SK-N-SH (cell line): ENCODE data around the gene GGCX. TPM values are rescaled to one million over a fixed set of nuclear protein-coding genes. Genes with fewer than 3 reads are reported as not detected.

Experiments
- CTCF ChIA-PET: fragments of 300-600, 350-600 bp; formaldehyde crosslinking; extraction: SDS; loops from one replicate; lab custom pipeline; 2021; lab: Yijun Ruan, JAX
- POLR2A ChIA-PET: fragments of 350-600 bp; sonication (Branson Sonifier 250); formaldehyde crosslinking; extraction: SDS; loops from one replicate; lab custom pipeline; 2020; ENCODE audit warnings: antibody characterized with exemption, inconsistent platforms; lab: Yijun Ruan, JAX
- DNase-seq: peaks from one replicate; pipeline ENCODE4 v3.0.0; 2012
- H2AFZ ChIP-seq: fragments of 200-600 bp; sonication (generic); 2 replicates; pipeline ENCODE4 v1.8.1; 2016; ENCODE audit warnings: antibody characterized with exemption, mild to moderate bottlenecking, low read depth
- H3F3A ChIP-seq: fragments of 200-600 bp; sonication (generic); replicated peaks from 2 replicates; pipeline ENCODE3; 2016; ENCODE audit warnings: antibody characterized with exemption, mild to moderate bottlenecking; ENCODE audit not compliant: insufficient read depth
- H3K27ac ChIP-seq, 2 experiments: fragments of 200-500 bp in 1 of 2; fragments of 200-600 bp in 1 of 2; sonication (Bioruptor generic) in 1 of 2; sonication (generic), shearing (Covaris generic) in 1 of 2; 2 replicates each; pipeline versions ENCODE4 v1.5.1 to v1.6.1; 2014 to 2016; ENCODE audit warnings: low read depth in 2 of 2, inconsistent platforms in 1 of 2, low read length in 1 of 2, mild to moderate bottlenecking in 1 of 2, mixed read lengths in 1 of 2
- H3K27me3 ChIP-seq: fragments of 200-600 bp; sonication (generic), shearing (Covaris generic); 2 replicates; pipeline ENCODE4 v1.6.1; 2016; ENCODE audit warnings: mixed run types; ENCODE audit not compliant: insufficient read depth
- H3K36me3 ChIP-seq, 2 experiments: fragments of 200-500 bp in 1 of 2; fragments of 200-600 bp in 1 of 2; sonication (Bioruptor generic) in 1 of 2; sonication (generic) in 1 of 2; replicated peaks in 1 of 2; 2 replicates each; pipeline versions ENCODE3 to v1.5.1; 2014 to 2016; ENCODE audit warnings: low read length in 1 of 2, mild to moderate bottlenecking in 1 of 2; ENCODE audit not compliant: insufficient read depth in 2 of 2, control insufficient read depth in 1 of 2
- H3K4me1 ChIP-seq, 2 experiments: fragments of 200-500 bp in 1 of 2; fragments of 200-600 bp in 1 of 2; sonication (Bioruptor generic) in 1 of 2; sonication (generic), shearing (Covaris generic) in 1 of 2; 2 replicates each; pipeline versions ENCODE4 v1.5.1 to v1.6.1; 2014 to 2016; ENCODE audit warnings: low read depth in 1 of 2, low read length in 1 of 2, mixed run types in 1 of 2; ENCODE audit not compliant: insufficient read depth in 2 of 2, control insufficient read depth in 1 of 2
- H3K4me2 ChIP-seq: fragments of 200-600 bp; sonication (generic), shearing (Covaris generic); 2 replicates; pipeline ENCODE4 v1.6.1; 2017; ENCODE audit warnings: mixed run types
- H3K4me3 ChIP-seq, 2 experiments: fragments of 200-500 bp in 1 of 2; fragments of 200-600 bp in 1 of 2; sonication (Bioruptor generic) in 1 of 2; sonication (generic), shearing (Covaris generic) in 1 of 2; 2 replicates each; pipeline versions ENCODE4 v1.5.1 to v1.8.1; 2014 to 2016; ENCODE audit warnings: low read depth in 2 of 2, inconsistent platforms in 1 of 2, low read length in 1 of 2, mild to moderate bottlenecking in 1 of 2, mixed read lengths in 1 of 2, moderate library complexity in 1 of 2
- H3K79me2 ChIP-seq: fragments of 200-600 bp; sonication (generic); 2 replicates; pipeline ENCODE4 v1.8.1; 2017; ENCODE audit warnings: mild to moderate bottlenecking; ENCODE audit not compliant: insufficient read depth
- H3K9ac ChIP-seq: fragments of 200-600 bp; sonication (generic); 2 replicates; pipeline ENCODE4 v1.6.1; 2017; ENCODE audit warnings: mixed run types
- H3K9me2 ChIP-seq: fragments of 200-600 bp; sonication (generic); 2 replicates; pipeline ENCODE4 v1.6.1; 2017; ENCODE audit warnings: mixed run types
- H3K9me3 ChIP-seq: fragments of 200-600 bp; sonication (generic); 2 replicates; pipeline ENCODE4 v1.6.1; 2017; ENCODE audit warnings: mixed run types, mild to moderate bottlenecking, moderate library complexity
- H4K20me1 ChIP-seq: fragments of 200-600 bp; sonication (generic); 2 replicates; pipeline ENCODE4 v1.6.1; 2017; ENCODE audit warnings: mild to moderate bottlenecking, mixed run types; ENCODE audit not compliant: insufficient read depth
- ELF1 ChIP-seq: IDR thresholded peaks from 2 replicates; pipeline ENCODE4 v1.4.0; 2012
- FOSL2 ChIP-seq: IDR thresholded peaks from 2 replicates; pipeline ENCODE4 v1.4.0; 2012; ENCODE audit warnings: low read depth, mild to moderate bottlenecking, moderate library complexity, borderline replicate concordance
- GATA2 ChIP-seq: sonication (generic); formaldehyde crosslinking; IDR thresholded peaks from 2 replicates; pipeline ENCODE4 v1.5.0; 2020; ENCODE audit warnings: mild to moderate bottlenecking, missing genetic modification reagents
- JUND ChIP-seq: IDR thresholded peaks from 2 replicates; pipeline ENCODE4 v1.4.0; 2012
- NFIC ChIP-seq: IDR thresholded peaks from 2 replicates; pipeline ENCODE4 v1.4.0; 2012; ENCODE audit warnings: borderline replicate concordance
- NRF1 ChIP-seq: IDR thresholded peaks from 2 replicates; pipeline ENCODE4 v1.6.1; 2012; ENCODE audit warnings: low read depth, mild to moderate bottlenecking, low read length
- RAD21 ChIP-seq: IDR thresholded peaks from 2 replicates; pipeline ENCODE4 v1.6.1; 2012; ENCODE audit warnings: mild to moderate bottlenecking, low read length
- SIN3A ChIP-seq: IDR thresholded peaks from 2 replicates; pipeline ENCODE4 v1.6.1; 2012; ENCODE audit warnings: low read depth, mild to moderate bottlenecking, low read length, moderate library complexity, borderline replicate concordance
- SMC3 ChIP-seq: IDR thresholded peaks from 2 replicates; pipeline ENCODE4 v1.6.1; 2012; ENCODE audit warnings: low read depth, low read length, improper control_type of control experiment
- TAF1 ChIP-seq: IDR thresholded peaks from 2 replicates; pipeline ENCODE4 v1.6.1; 2012; ENCODE audit warnings: low read depth, mild to moderate bottlenecking, low read length, moderate library complexity, borderline replicate concordance
- TEAD4 ChIP-seq: IDR thresholded peaks from 2 replicates; pipeline ENCODE4 v1.4.0; 2012; ENCODE audit warnings: mild to moderate bottlenecking, borderline replicate concordance; ENCODE audit not compliant: insufficient read depth
- YY1 ChIP-seq: IDR thresholded peaks from 2 replicates; pipeline ENCODE4 v1.4.0; 2012; ENCODE audit warnings: low read depth, mild to moderate bottlenecking
- ZBTB33 ChIP-seq: IDR thresholded peaks from 2 replicates; pipeline ENCODE4 v1.4.0; 2012; ENCODE audit warnings: low read depth, borderline replicate concordance
- WGBS: methylation state at CpG from one replicate; pipeline ENCODE4 v1.1.6; 2017; ENCODE audit warnings: low lambda C conversion rate; 5-methylcytosine and 5-hydroxymethylcytosine counted together
- polyA plus RNA-seq, 3 experiments: library from polyadenylated mRNA; depleted of rRNA; stranded (reverse); fragments of >200 nt; gene quantifications; 2 replicates each; pipeline ENCODE4 v1.2.3, GENCODE V29; 2012
- TF ChIP-seq, protein P1 (sequence below): IDR thresholded peaks from 2 replicates; pipeline ENCODE4 v1.4.0; 2012; ENCODE audit warnings: low read depth, borderline replicate concordance
- TF ChIP-seq, protein P2 (sequence below): fragments of 200-600 bp; sonication (generic); IDR thresholded peaks from 2 replicates; pipeline ENCODE4 v1.6.1; 2017; ENCODE audit warnings: antibody characterized with exemption, mild to moderate bottlenecking, moderate library complexity
- TF ChIP-seq, protein P3 (sequence below): IDR thresholded peaks from 2 replicates; pipeline ENCODE4; 2012

GGCX gene
- polyA plus RNA-seq, 1 of the 3 experiments (the other 2 are of a cell fraction) = 34.5 TPM

DNA sequence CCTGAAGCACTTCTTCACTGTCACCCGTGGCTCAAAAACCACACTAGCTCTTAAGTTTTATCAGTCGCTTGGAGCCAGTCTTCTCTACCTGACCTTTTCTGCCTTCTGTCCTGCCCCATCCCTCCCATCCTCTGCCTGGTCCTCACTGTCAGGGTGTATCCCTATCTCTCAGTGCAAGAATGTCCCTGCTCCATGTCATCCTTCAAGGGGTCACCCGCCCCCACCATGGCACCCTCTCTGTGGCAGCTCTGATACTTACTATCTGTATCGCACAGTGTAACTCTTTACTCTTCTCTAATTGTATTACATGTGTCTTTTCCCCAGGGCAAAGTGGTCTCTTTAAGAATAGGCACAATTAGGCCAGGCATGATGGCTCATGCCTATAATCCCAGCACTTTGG, 27.4 kb upstream of the GGCX start (continued):
- TF ChIP-seq SIN3A = no peak

GRCh38 chr2:85588236-85588635, 26.9 kb upstream of the GGCX start:
- 79% methylated on average over 4 of the region's 4 CpGs for WGBS
- H3K79me2 ChIP-seq = no peaks in the 10 kb centered on the region
- POLR2A ChIA-PET = no interaction called here
- no peaks in the 10 kb centered on the region for H3F3A ChIP-seq
- CTCF ChIA-PET = no interaction called here
- no peak overlapping the region for H2AFZ ChIP-seq
- H3K36me3 ChIP-seq = no peaks in the 10 kb centered on the region
- H3K9me2 ChIP-seq = no peaks in the 10 kb centered on the region
- no peak overlapping the region for H3K4me2 ChIP-seq
- TF ChIP-seq YY1 = no peak
- TF ChIP-seq RAD21 = no peak
- no peak for TF ChIP-seq NRF1
- TF ChIP-seq TAF1 = no peak
- no peak for TF ChIP-seq ELF1
- no peak for TF ChIP-seq FOSL2
- TF ChIP-seq, protein P1, sequence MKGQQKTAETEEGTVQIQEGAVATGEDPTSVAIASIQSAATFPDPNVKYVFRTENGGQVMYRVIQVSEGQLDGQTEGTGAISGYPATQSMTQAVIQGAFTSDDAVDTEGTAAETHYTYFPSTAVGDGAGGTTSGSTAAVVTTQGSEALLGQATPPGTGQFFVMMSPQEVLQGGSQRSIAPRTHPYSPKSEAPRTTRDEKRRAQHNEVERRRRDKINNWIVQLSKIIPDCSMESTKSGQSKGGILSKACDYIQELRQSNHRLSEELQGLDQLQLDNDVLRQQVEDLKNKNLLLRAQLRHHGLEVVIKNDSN = no peak
- no peak for TF ChIP-seq GATA2
- TF ChIP-seq, protein P2, sequence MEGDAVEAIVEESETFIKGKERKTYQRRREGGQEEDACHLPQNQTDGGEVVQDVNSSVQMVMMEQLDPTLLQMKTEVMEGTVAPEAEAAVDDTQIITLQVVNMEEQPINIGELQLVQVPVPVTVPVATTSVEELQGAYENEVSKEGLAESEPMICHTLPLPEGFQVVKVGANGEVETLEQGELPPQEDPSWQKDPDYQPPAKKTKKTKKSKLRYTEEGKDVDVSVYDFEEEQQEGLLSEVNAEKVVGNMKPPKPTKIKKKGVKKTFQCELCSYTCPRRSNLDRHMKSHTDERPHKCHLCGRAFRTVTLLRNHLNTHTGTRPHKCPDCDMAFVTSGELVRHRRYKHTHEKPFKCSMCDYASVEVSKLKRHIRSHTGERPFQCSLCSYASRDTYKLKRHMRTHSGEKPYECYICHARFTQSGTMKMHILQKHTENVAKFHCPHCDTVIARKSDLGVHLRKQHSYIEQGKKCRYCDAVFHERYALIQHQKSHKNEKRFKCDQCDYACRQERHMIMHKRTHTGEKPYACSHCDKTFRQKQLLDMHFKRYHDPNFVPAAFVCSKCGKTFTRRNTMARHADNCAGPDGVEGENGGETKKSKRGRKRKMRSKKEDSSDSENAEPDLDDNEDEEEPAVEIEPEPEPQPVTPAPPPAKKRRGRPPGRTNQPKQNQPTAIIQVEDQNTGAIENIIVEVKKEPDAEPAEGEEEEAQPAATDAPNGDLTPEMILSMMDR = no peak
- no peak for TF ChIP-seq JUND
- TF ChIP-seq SIN3A = no peak
- TF ChIP-seq, all 33 proteins: peak for 0
- Histone ChIP-seq H3K9ac (no peak overlapping the region), H3K27ac (no peak overlapping the region), H3K9me3 (no peaks in the 10 kb centered on the region), H3K4me1 (peaks cover 10 to 11% of the 10 kb centered on the region in 2 experiments; a peak in 2 of 4 replicates), H3K4me3 (no peak overlapping the region), H4K20me1 (no peaks in the 10 kb centered on the region), H3K27me3 (no peaks in the 10 kb centered on the region)
- DNase-seq = no peak

DNA sequence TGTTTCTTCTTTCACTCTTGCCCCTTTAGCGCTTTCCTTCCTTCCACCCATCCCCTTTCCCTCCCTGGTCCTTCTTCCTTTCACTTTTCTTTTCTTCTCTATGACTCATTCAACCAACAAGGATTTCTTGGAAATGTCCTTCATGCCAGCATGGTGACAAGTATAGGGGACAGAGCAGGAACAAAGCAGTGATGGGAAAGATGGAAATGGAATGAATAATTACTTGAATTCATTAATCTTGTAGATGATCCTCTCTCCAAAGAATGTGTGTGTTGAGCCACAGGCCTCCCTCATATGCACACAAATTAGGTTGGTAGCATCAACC, 24.4 kb upstream of the GGCX start:
- peak overlapping the region; percentile 86 for H2AFZ ChIP-seq
- H3K9ac ChIP-seq = no peak overlapping the region
- H3K79me2 ChIP-seq = no peaks in the 10 kb centered on the region
- H4K20me1 ChIP-seq = no peaks in the 10 kb centered on the region
- H3K27me3 ChIP-seq = no peaks in the 10 kb centered on the region
- peak overlapping the region; percentile 19; the same call in 1 of the 2 replicates for H3K4me2 ChIP-seq
- H3K4me1 ChIP-seq = peaks cover 10 to 11% of the 10 kb centered on the region in 2 experiments; a peak in 2 of 4 replicates
- H3F3A ChIP-seq = no peaks in the 10 kb centered on the region
- H3K27ac ChIP-seq = peak overlapping the region in 1 of 2 experiments; percentile 14; a peak in 1 of 4 replicates
- H3K4me3 ChIP-seq = no peak overlapping the region
- ChIA-PET CTCF (interaction anchor here (0.7 to 1.3 kb wide), 3 partner anchors 10 to 52 kb away, joined by 3 to 5 read pairs (median 4); partner anchors contain the start of gene RNF181), POLR2A (no interaction called here)
- no peaks in the 10 kb centered on the region for H3K9me2 ChIP-seq
- no peak for DNase-seq
- no peaks in the 10 kb centered on the region for H3K9me3 ChIP-seq
- WGBS = 96% methylated on average over 1 of the region's 1 CpG
- H3K36me3 ChIP-seq = no peaks in the 10 kb centered on the region
- no peak for TF ChIP-seq ZBTB33
- TF ChIP-seq, protein P3, sequence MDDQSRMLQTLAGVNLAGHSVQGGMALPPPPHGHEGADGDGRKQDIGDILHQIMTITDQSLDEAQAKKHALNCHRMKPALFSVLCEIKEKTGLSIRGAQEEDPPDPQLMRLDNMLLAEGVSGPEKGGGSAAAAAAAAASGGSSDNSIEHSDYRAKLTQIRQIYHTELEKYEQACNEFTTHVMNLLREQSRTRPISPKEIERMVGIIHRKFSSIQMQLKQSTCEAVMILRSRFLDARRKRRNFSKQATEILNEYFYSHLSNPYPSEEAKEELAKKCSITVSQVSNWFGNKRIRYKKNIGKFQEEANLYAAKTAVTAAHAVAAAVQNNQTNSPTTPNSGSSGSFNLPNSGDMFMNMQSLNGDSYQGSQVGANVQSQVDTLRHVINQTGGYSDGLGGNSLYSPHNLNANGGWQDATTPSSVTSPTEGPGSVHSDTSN = no peak
- TF ChIP-seq ELF1 = no peak
- no peak for TF ChIP-seq RAD21
- peak; percentile 25; the same call in 1 of the 2 replicates for TF ChIP-seq JUND
- TF ChIP-seq, protein P1 = no peak
- TF ChIP-seq TEAD4 = no peak
- TF ChIP-seq SMC3 = no peak
- TF ChIP-seq NFIC = no peak
